H9 (cell line): ENCODE data around the gene ZBED2. TPM values are rescaled to one million over a fixed set of nuclear protein-coding genes. Genes with fewer than 3 reads are reported as not detected.

Experiments used
- DNase-seq: peaks from one replicate; pipeline ENCODE4 v3.0.0-alpha.2; 2017
- H2AFZ ChIP-seq: one replicate; pipeline ENCODE4 v1.6.1; 2013; ENCODE audit warnings: mild to moderate bottlenecking, low read length, control low read depth, moderate library complexity
- H2AK5ac ChIP-seq: 2 replicates; pipeline ENCODE4 v1.6.1; 2013; ENCODE audit warnings: low read length, control low read depth, mixed read lengths; ENCODE audit not compliant: insufficient read length
- H2BK120ac ChIP-seq: one replicate; pipeline ENCODE4 v1.6.1; 2013; ENCODE audit warnings: low read depth, mild to moderate bottlenecking, low read length, control low read depth, inconsistent platforms; ENCODE audit not compliant: poor library complexity, severe bottlenecking
- H2BK12ac ChIP-seq: 2 replicates; pipeline ENCODE4 v1.6.1; 2013; ENCODE audit warnings: low read length, control low read depth, mixed read lengths, low read depth; ENCODE audit not compliant: insufficient read length
- H2BK15ac ChIP-seq: 2 replicates; pipeline ENCODE4 v1.6.1; 2013; ENCODE audit warnings: low read depth, low read length, control low read depth
- H2BK20ac ChIP-seq: one replicate; pipeline ENCODE4 v1.6.1; 2013; ENCODE audit warnings: low read depth, mild to moderate bottlenecking, low read length, control low read depth, inconsistent platforms; ENCODE audit not compliant: poor library complexity, severe bottlenecking
- H2BK5ac ChIP-seq: 2 replicates; pipeline ENCODE4 v1.6.1; 2013; ENCODE audit warnings: low read length, control low read depth, mixed read lengths; ENCODE audit not compliant: insufficient read length
- H3K14ac ChIP-seq: 2 replicates; pipeline ENCODE4 v1.6.1; 2013; ENCODE audit warnings: low read length, control low read depth; ENCODE audit not compliant: insufficient read depth
- H3K18ac ChIP-seq: 2 replicates; pipeline ENCODE4 v1.6.1; 2013; ENCODE audit warnings: low read depth, mild to moderate bottlenecking, mixed read lengths, low read length, control low read depth; ENCODE audit not compliant: insufficient read length
- H3K23ac ChIP-seq: 2 replicates; pipeline ENCODE4 v1.6.1; 2013; ENCODE audit warnings: low read length, control low read depth, mixed read lengths, low read depth; ENCODE audit not compliant: insufficient read length
- H3K23me2 ChIP-seq: 2 replicates; pipeline ENCODE4 v1.6.1; 2013; ENCODE audit warnings: low read depth, mild to moderate bottlenecking, mixed read lengths, low read length, control low read depth; ENCODE audit not compliant: insufficient read length, poor library complexity, severe bottlenecking
- H3K27ac ChIP-seq: 2 replicates; pipeline ENCODE4 v1.5.1; 2013; ENCODE audit warnings: low read length, control low read depth, mixed read lengths, low read depth; ENCODE audit not compliant: insufficient read length
- H3K27me3 ChIP-seq: 2 replicates; pipeline ENCODE4 v1.6.1; 2013; ENCODE audit warnings: low read length, control low read depth, inconsistent platforms; ENCODE audit not compliant: insufficient read depth
- H3K4ac ChIP-seq: 2 replicates; pipeline ENCODE4 v1.6.1; 2013; ENCODE audit warnings: low read depth, mild to moderate bottlenecking, control low read depth, inconsistent platforms, low read length, moderate library complexity
- H3K4me1 ChIP-seq: 2 replicates; pipeline ENCODE4 v1.6.1; 2013; ENCODE audit warnings: low read length, control low read depth, inconsistent platforms; ENCODE audit not compliant: insufficient read depth
- H3K4me2 ChIP-seq: 2 replicates; pipeline ENCODE4 v1.6.1; 2013; ENCODE audit warnings: low read length, control low read depth, mixed read lengths; ENCODE audit not compliant: insufficient read length, insufficient read depth
- H3K56ac ChIP-seq: 2 replicates; pipeline ENCODE4 v1.6.1; 2013; ENCODE audit warnings: low read depth, mild to moderate bottlenecking, mixed read lengths, low read length, control low read depth; ENCODE audit not compliant: insufficient read length
- H3K79me1 ChIP-seq: 2 replicates; pipeline ENCODE4 v1.6.1; 2013; ENCODE audit warnings: low read depth, mild to moderate bottlenecking, moderate library complexity, low read length, control low read depth, inconsistent platforms; ENCODE audit not compliant: insufficient read depth, poor library complexity, severe bottlenecking
- H3K79me2 ChIP-seq: 2 replicates; pipeline ENCODE4 v1.6.1; 2013; ENCODE audit warnings: low read length, control low read depth, inconsistent platforms; ENCODE audit not compliant: insufficient read depth
- H3K9ac ChIP-seq: 2 replicates; pipeline ENCODE4 v1.6.1; 2013; ENCODE audit warnings: low read length, control low read depth, mixed read lengths; ENCODE audit not compliant: insufficient read length; ENCODE audit errors: extremely low read depth
- H3K9me3 ChIP-seq: one replicate; pipeline ENCODE4 v1.6.1; 2013; ENCODE audit warnings: low read depth, low read length, inconsistent platforms; ENCODE audit not compliant: control insufficient read depth
- H3T11ph ChIP-seq: one replicate; pipeline ENCODE4 v1.6.1; 2013; ENCODE audit warnings: mild to moderate bottlenecking, low read length, control low read depth, inconsistent platforms
- H4K20me1 ChIP-seq: one replicate; pipeline ENCODE4 v1.6.1; 2013; ENCODE audit not compliant: control insufficient read depth, insufficient read length, insufficient read depth
- H4K5ac ChIP-seq: 2 replicates; pipeline ENCODE4 v1.6.1; 2013; ENCODE audit warnings: low read depth, mild to moderate bottlenecking, mixed read lengths, low read length, control low read depth; ENCODE audit not compliant: insufficient read length
- H4K8ac ChIP-seq: replicated peaks from 2 replicates; pipeline ENCODE4 v1.6.1; 2013; ENCODE audit warnings: low read length, control low read depth, mixed read lengths, low read depth; ENCODE audit not compliant: insufficient read length
- H4K91ac ChIP-seq: 2 replicates; pipeline ENCODE4 v1.6.1; 2013; ENCODE audit warnings: low read depth, mild to moderate bottlenecking, moderate library complexity, mixed read lengths, low read length, control low read depth; ENCODE audit not compliant: insufficient read length
- H3K27ac Mint-ChIP-seq, 3 experiments: 2 replicates in 2 of 3; 3 replicates in 1 of 3; pipeline ENCODE4 v1.8.0; 2020 to 2021; ENCODE audit warnings: mixed read lengths in 3 of 3, mild to moderate bottlenecking in 1 of 3, moderate library complexity in 1 of 3
- H3K27me3 Mint-ChIP-seq: 2 replicates; pipeline ENCODE4 v1.8.0; 2021; ENCODE audit warnings: low read depth, mild to moderate bottlenecking, moderate library complexity, mixed read lengths
- H3K36me3 Mint-ChIP-seq, 3 experiments: 2 replicates in 2 of 3; 3 replicates in 1 of 3; pipeline ENCODE4 v1.8.0; 2020 to 2021; ENCODE audit warnings: low read depth in 3 of 3, mixed read lengths in 3 of 3; ENCODE audit not compliant: insufficient read depth in 1 of 3
- H3K4me1 Mint-ChIP-seq, 2 experiments: 2 replicates each; pipeline ENCODE4 v1.8.0; 2020; ENCODE audit warnings: mixed read lengths in 2 of 2
- H3K4me3 Mint-ChIP-seq, 2 experiments: 2 replicates in 1 of 2; 3 replicates in 1 of 2; pipeline ENCODE4 v1.8.0; 2020 to 2021; ENCODE audit warnings: mild to moderate bottlenecking in 2 of 2, mixed read lengths in 2 of 2, moderate library complexity in 1 of 2
- H3K9me3 Mint-ChIP-seq, 2 experiments: 2 replicates in 1 of 2; 3 replicates in 1 of 2; pipeline ENCODE4 v1.8.0; 2020; ENCODE audit warnings: mild to moderate bottlenecking in 2 of 2, mixed read lengths in 2 of 2, moderate library complexity in 1 of 2
- CTCF ChIP-seq: fragments of 200-600 bp; sonication (generic); conservative IDR thresholded peaks from 3 replicates; pipeline ENCODE4 v1.8.0; 2021; ENCODE audit warnings: antibody characterized with exemption, mild to moderate bottlenecking
- WGBS: extraction: QIAGEN DNeasy Blood & Tissue Kit; methylation state at CpG from one replicate; pipeline ENCODE4 v1.1.7; 2013; ENCODE audit warnings: missing lambda C conversion rate, low lambda C conversion rate, mixed read lengths; ENCODE audit not compliant: insufficient read length; ENCODE audit errors: extremely low coverage; 5-methylcytosine and 5-hydroxymethylcytosine counted together
- total RNA-seq: library from RNA; stranded (reverse); gene quantifications from 2 replicates; pipeline ENCODE4 v1.2.1, GENCODE V29; 2021

The ZBED2 gene
- total RNA-seq, 1 experiment from 2014 or later, result not detected

- Histone ChIP-seq H2BK20ac (no peak overlapping the region), H2AFZ (no peak overlapping the region), H3K4me1 (no peaks in the 10 kb centered on the region), H2BK5ac (no peak overlapping the region), H3K4ac (no peak overlapping the region), H3K27me3 (no peaks in the 10 kb centered on the region), H3K23ac (no peak overlapping the region), H3K27ac (no peak overlapping the region), H4K20me1 (no peaks in the 10 kb centered on the region), H3K9ac (no peak overlapping the region), H2BK120ac (no peak overlapping the region), H3K79me1 (no peaks in the 10 kb centered on the region), H3K79me2 (no peaks in the 10 kb centered on the region), H3K56ac (no peak overlapping the region), H3K4me2 (no peak overlapping the region), H4K5ac (no peak overlapping the region), H3K9me3 (no peaks in the 10 kb centered on the region), H3K23me2 (no peaks in the 10 kb centered on the region), H3K18ac (no peak overlapping the region), H2BK12ac (no peak overlapping the region), H2BK15ac (no peak overlapping the region), H4K91ac (no peak overlapping the region), H2AK5ac (no peak overlapping the region), H4K8ac (no peak overlapping the region), H3T11ph (no peak overlapping the region), H3K14ac (no peak overlapping the region)
- DNase-seq, result no peak
- H3K36me3 Mint-ChIP-seq, result peaks cover 0 to 9% (median 3%) of the 10 kb centered on the region in 3 experiments; a peak in 5 of 7 replicates
- peaks cover 11 to 16% of the 10 kb centered on the region in 2 experiments for H3K9me3 Mint-ChIP-seq
- H3K4me3 Mint-ChIP-seq, result no peak overlapping the region
- H3K27ac Mint-ChIP-seq, result no peak overlapping the region
- H3K4me1 Mint-ChIP-seq, result no peaks in the 10 kb centered on the region
- no peak for TF ChIP-seq CTCF
- H3K27me3 Mint-ChIP-seq, result no peaks in the 10 kb centered on the region
- WGBS, result no CpG with 5 or more reads among the region's 3 CpGs
Observed at GRCh38 chr3:111619833-111620232, 24.7 kb upstream of the ZBED2 start.
